Measurements from ENCODE around the gene PLCXD3. TPM values are rescaled to one million over a fixed set of nuclear protein-coding genes. Genes with fewer than 3 reads are reported as not detected.

Gene PLCXD3
- total RNA-seq, 1 donor from 2014 or later: 1.1 TPM

DNA sequence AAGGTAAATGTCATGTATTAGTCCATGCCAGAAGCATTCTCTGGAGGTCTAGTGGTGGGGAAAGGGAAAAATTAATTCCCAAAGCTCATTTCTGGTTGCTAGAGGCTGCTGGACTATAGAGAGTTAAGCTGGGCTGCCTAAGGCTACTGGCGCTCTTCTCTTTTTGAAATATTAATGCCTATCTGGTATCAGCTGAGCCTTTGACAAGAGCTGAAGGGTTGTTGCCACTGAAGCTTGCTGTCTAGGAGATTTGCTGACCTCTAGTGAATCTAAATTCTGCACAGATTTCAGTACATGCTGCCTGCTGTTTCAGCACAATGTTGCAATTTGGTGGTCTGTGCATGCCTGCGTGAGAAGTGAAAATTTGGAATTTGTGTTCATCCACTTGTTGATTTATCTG is 29.1 kb upstream of the PLCXD3 start:
- TF ChIP-seq, protein P1, sequence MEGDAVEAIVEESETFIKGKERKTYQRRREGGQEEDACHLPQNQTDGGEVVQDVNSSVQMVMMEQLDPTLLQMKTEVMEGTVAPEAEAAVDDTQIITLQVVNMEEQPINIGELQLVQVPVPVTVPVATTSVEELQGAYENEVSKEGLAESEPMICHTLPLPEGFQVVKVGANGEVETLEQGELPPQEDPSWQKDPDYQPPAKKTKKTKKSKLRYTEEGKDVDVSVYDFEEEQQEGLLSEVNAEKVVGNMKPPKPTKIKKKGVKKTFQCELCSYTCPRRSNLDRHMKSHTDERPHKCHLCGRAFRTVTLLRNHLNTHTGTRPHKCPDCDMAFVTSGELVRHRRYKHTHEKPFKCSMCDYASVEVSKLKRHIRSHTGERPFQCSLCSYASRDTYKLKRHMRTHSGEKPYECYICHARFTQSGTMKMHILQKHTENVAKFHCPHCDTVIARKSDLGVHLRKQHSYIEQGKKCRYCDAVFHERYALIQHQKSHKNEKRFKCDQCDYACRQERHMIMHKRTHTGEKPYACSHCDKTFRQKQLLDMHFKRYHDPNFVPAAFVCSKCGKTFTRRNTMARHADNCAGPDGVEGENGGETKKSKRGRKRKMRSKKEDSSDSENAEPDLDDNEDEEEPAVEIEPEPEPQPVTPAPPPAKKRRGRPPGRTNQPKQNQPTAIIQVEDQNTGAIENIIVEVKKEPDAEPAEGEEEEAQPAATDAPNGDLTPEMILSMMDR (IDR thresholded peaks at IDR 0.05; ENCODE audit: unreplicated experiment): no peak
- H3K4me3 Mint-ChIP-seq (ENCODE audit: low read depth): no peak overlapping the region
- no peak overlapping the region for H3K27ac Mint-ChIP-seq
- H3K27me3 Mint-ChIP-seq: no peaks in the 10 kb centered on the region
- peaks cover 7% of the 10 kb centered on the region for H3K9me3 Mint-ChIP-seq (ENCODE audit: low read depth)
- no peaks in the 10 kb centered on the region for H3K4me1 Mint-ChIP-seq (ENCODE audit: low read depth)
- H3K36me3 Mint-ChIP-seq (ENCODE audit: insufficient read depth): no peaks in the 10 kb centered on the region
- no peak for DNase-seq (ENCODE audit: low spot score, unreplicated experiment)

DNA sequence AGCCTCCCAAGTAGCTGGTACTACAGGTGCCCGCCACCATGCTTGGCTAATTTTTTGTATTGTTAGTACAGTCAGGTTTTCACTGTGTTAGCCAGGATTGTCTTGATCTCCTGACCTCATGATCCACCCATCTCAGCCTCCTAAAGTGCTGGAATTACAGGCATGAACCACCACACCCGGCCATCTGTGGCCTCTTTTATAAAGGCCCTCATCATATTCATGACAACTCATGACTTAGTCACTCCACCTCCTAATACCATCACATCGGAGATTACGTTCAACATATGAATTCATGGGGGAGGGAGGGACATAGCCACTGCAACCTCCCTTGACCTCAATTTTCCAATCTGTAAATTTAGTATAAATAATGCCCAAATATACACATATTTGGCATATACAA is 27.2 kb upstream of the PLCXD3 start:
- H3K27me3 Mint-ChIP-seq: no peaks in the 10 kb centered on the region
- no peak for DNase-seq (ENCODE audit: low spot score, unreplicated experiment)
- no peak overlapping the region for H3K27ac Mint-ChIP-seq
- no peaks in the 10 kb centered on the region for H3K4me1 Mint-ChIP-seq (ENCODE audit: low read depth)
- H3K9me3 Mint-ChIP-seq (ENCODE audit: low read depth): peaks cover 7% of the 10 kb centered on the region
- TF ChIP-seq, protein P1 (IDR thresholded peaks at IDR 0.05; ENCODE audit: unreplicated experiment): no peak
- no peak overlapping the region for H3K4me3 Mint-ChIP-seq (ENCODE audit: low read depth)
- H3K36me3 Mint-ChIP-seq (ENCODE audit: insufficient read depth): no peaks in the 10 kb centered on the region

DNA sequence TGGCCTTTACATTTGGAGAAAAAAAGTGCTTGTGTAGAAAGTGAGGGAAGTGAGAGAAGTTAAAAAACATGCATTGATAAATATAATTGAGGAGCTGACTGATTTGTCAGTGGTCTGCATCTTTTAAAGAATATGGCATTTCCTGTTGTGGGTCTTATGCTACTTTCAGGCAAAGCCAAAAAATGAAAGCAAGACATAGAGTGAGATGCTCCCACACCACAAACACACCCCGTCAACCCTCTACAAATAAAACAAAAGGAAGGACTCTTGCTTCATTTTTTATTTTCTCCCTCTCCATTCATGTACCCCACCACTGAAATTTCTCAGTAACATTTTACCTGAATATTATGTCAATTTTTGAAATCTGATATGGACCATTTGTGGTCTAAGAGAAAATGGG is 22.1 kb upstream of the PLCXD3 start:
- no peak overlapping the region for H3K4me3 Mint-ChIP-seq (ENCODE audit: low read depth)
- peaks cover 16% of the 10 kb centered on the region for H3K9me3 Mint-ChIP-seq (ENCODE audit: low read depth)
- no peak overlapping the region for H3K27ac Mint-ChIP-seq
- H3K27me3 Mint-ChIP-seq: no peaks in the 10 kb centered on the region
- DNase-seq (ENCODE audit: low spot score, unreplicated experiment): no peak
- TF ChIP-seq, protein P1 (IDR thresholded peaks at IDR 0.05; ENCODE audit: unreplicated experiment): no peak
- H3K36me3 Mint-ChIP-seq (ENCODE audit: insufficient read depth): no peaks in the 10 kb centered on the region
- H3K4me1 Mint-ChIP-seq (ENCODE audit: low read depth): no peaks in the 10 kb centered on the region

DNA sequence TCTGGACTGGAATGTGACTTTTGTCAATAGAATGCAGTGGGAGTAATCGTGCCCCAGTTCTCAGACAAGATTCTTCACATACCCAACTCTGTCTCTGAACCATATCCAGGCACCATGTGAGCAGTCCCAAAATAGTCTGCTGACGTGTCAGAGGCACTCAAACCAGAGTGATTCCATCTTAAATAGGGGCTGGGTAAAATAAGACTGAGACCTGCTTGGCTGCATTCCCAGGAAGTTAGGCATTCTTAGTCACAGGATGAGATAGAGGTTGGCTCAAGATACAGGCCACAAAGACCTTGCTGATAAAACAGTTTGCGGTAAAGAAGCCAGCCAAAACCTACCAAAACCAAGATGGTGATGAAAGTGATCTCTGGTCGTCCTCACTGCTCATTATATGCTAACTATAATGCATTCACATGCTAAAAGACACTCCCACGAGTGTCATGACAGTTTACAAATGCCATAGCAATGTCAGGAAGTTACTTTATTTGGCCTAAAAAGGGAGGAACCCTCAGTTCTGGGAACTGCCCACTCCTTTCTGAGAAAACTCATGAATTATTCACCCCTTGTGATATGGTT is 16.9 kb upstream of the PLCXD3 start:
- H3K27me3 Mint-ChIP-seq: no peaks in the 10 kb centered on the region
- no peak overlapping the region for H3K27ac Mint-ChIP-seq
- no peak for DNase-seq (ENCODE audit: low spot score, unreplicated experiment)

DNA sequence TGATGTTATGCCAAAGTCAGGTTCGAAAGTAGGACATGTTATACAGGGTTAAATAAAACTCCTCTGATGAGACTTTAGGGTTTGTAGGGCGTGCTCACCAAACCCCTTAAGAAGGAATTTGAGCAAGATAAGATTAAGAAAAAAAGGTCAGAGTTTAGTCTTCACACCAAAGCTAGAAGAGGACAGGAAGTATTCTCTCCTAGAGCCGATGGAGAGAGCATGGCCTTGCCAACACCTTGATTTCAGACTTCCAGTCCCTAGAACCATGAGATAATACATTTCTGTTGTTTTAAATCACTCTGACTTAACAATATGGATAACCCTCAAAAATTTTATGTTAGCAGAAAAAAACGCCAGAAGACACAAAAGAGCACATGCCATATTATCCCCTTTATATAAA is 16.3 kb upstream of the PLCXD3 start:
- H3K27me3 Mint-ChIP-seq: no peaks in the 10 kb centered on the region
- TF ChIP-seq, protein P1 (IDR thresholded peaks at IDR 0.05; ENCODE audit: unreplicated experiment): no peak
- no peak for DNase-seq (ENCODE audit: low spot score, unreplicated experiment)
- peaks cover 9% of the 10 kb centered on the region for H3K9me3 Mint-ChIP-seq (ENCODE audit: low read depth)
- peaks cover 11% of the 10 kb centered on the region for H3K4me1 Mint-ChIP-seq (ENCODE audit: low read depth)
- H3K4me3 Mint-ChIP-seq (ENCODE audit: low read depth): no peak overlapping the region
- H3K36me3 Mint-ChIP-seq (ENCODE audit: insufficient read depth): no peaks in the 10 kb centered on the region
- H3K27ac Mint-ChIP-seq: no peak overlapping the region

More for the DNA sequence above, 16.9 kb upstream of the PLCXD3 start:
- Mint-ChIP-seq H3K36me3 (ENCODE audit: insufficient read depth) (no peaks in the 10 kb centered on the region), H3K4me3 (ENCODE audit: low read depth) (no peak overlapping the region), H3K9me3 (ENCODE audit: low read depth) (peaks cover 9% of the 10 kb centered on the region), H3K4me1 (ENCODE audit: low read depth) (peaks cover 11% of the 10 kb centered on the region)
- TF ChIP-seq, protein P1 (IDR thresholded peaks at IDR 0.05; ENCODE audit: unreplicated experiment): no peak

Measured in progenitor cell of endocrine pancreas (in vitro differentiated cells).